ENCODE measurements around the gene GALNT9. TPM values are rescaled to one million over a fixed set of nuclear protein-coding genes. Genes with fewer than 3 reads are reported as not detected.

The GALNT9 gene
- polyA plus RNA-seq, 1 of the 3 experiments (the other 2 are of a cell fraction), result not detected

DNA sequence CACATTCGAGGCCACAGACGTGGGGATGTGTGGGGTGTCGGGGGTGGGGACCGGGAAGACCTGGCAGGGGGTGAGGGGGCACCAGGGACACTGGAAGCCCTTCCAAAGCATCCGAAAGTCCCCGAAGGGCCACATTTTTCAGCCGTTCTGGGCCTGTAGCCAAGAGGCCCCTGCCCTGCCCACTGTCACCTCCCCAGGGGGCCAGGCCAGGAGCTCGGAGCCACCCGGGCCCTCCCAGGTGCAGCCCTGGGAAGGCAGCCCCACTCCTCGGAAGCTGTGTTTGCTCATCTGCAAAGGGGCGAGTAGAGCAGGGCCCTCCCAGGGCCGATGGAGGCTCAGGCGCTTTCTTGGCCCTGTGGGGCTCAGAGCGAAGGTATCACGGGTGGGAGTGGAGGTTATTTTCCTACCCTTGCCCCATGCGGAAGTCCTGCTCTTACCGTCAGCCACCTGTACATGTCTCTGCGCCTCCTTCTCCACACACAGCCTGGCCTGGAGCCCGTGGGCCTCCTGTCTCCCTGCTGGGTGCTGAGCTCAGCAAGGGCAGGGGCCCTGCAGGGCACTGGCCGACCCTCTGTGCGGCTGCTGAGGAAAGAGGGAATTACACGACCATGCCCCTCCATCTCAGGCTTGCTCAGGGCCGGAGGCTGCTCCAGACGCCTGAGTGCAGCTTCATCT is 158.0 kb downstream of the GALNT9 start:
- Histone ChIP-seq H3K4me3 (ENCODE audit: low read depth in 2 of 2, low read length in 1 of 2) (no peak overlapping the region), H3K27me3 (ENCODE audit: insufficient read depth) (peaks cover 90% of the 10 kb centered on the region)
- POLR2A ChIA-PET, result no interaction called here

More for the DNA sequence above, 158.0 kb downstream of the GALNT9 start:
- Histone ChIP-seq H4K20me1 (ENCODE audit: insufficient read depth) (0 out of 2 replicates have a peak, but pooled peaks cover 3% of the 10 kb centered on the region), H3K9ac (no peak overlapping the region), H3K36me3 (replicated peaks in 1 of 2; ENCODE audit: control insufficient read depth in 1 of 2, insufficient read depth in 2 of 2, low read length in 1 of 2) (no peaks in the 10 kb centered on the region), H3K4me1 (ENCODE audit: control insufficient read depth in 1 of 2, insufficient read depth in 2 of 2, low read depth in 1 of 2, low read length in 1 of 2) (peaks cover 0 to 7% of the 10 kb centered on the region in 2 experiments; a peak in 1 of 4 replicates), H3K9me3 (no peaks in the 10 kb centered on the region), H3K9me2 (no peaks in the 10 kb centered on the region), H3K4me2 (no peak overlapping the region), H3F3A (replicated peaks; ENCODE audit: insufficient read depth) (peaks cover 3% of the 10 kb centered on the region), H3K79me2 (ENCODE audit: insufficient read depth) (no peaks in the 10 kb centered on the region), H2AFZ (ENCODE audit: low read depth) (no peak overlapping the region), H3K27ac (ENCODE audit: low read depth in 2 of 2, low read length in 1 of 2) (no peak overlapping the region)
- no peak for DNase-seq
- WGBS (ENCODE audit: low lambda C conversion rate), result 25% methylated on average over 11 of the region's 24 CpGs
- CTCF ChIA-PET, result interaction anchor here (0.9 to 2.0 kb wide), 4 partner anchors 11 to 243 kb away, joined by 3 to 5 read pairs (median 4); no protein-coding TSS in a partner anchor
- no peak for TF ChIP-seq GABPA (IDR thresholded peaks at IDR 0.05; ENCODE audit: low read depth)
- TF ChIP-seq TCF12 (IDR thresholded peaks at IDR 0.05), result no peak
- no peak for TF ChIP-seq MEF2A (IDR thresholded peaks at IDR 0.05; ENCODE audit: borderline replicate concordance, low read depth)
- TF ChIP-seq FOXJ3 (CRISPR knock-in tag; IDR thresholded peaks at IDR 0.05), result no peak
- TF ChIP-seq MXI1 (IDR thresholded peaks at IDR 0.05; ENCODE audit: low read depth, low read length), result no peak
- TF ChIP-seq, protein P1, sequence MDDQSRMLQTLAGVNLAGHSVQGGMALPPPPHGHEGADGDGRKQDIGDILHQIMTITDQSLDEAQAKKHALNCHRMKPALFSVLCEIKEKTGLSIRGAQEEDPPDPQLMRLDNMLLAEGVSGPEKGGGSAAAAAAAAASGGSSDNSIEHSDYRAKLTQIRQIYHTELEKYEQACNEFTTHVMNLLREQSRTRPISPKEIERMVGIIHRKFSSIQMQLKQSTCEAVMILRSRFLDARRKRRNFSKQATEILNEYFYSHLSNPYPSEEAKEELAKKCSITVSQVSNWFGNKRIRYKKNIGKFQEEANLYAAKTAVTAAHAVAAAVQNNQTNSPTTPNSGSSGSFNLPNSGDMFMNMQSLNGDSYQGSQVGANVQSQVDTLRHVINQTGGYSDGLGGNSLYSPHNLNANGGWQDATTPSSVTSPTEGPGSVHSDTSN (IDR thresholded peaks at IDR 0.05), result no peak
- TF ChIP-seq EZH2phosphoT487 (IDR thresholded peaks at IDR 0.05; ENCODE audit: borderline replicate concordance, low read depth), result no peak
- TF ChIP-seq, protein P2, sequence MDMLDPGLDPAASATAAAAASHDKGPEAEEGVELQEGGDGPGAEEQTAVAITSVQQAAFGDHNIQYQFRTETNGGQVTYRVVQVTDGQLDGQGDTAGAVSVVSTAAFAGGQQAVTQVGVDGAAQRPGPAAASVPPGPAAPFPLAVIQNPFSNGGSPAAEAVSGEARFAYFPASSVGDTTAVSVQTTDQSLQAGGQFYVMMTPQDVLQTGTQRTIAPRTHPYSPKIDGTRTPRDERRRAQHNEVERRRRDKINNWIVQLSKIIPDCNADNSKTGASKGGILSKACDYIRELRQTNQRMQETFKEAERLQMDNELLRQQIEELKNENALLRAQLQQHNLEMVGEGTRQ (IDR thresholded peaks at IDR 0.05; ENCODE audit: borderline replicate concordance, low read depth, low read length), result no peak
- TF ChIP-seq RCOR1 (IDR thresholded peaks at IDR 0.05; ENCODE audit: low read length), result no peak
- no peak for TF ChIP-seq RFX5 (IDR thresholded peaks at IDR 0.05; ENCODE audit: low read length)
- no peak for TF ChIP-seq CTCF (IDR thresholded peaks at IDR 0.05)
- TF ChIP-seq TAF1 (IDR thresholded peaks at IDR 0.05; ENCODE audit: borderline replicate concordance, low read depth, low read length), result no peak
- no peak for TF ChIP-seq YY1 (IDR thresholded peaks at IDR 0.05; ENCODE audit: low read depth)

All from SK-N-SH (cell line).